Thoracic aorta (tissue), 2 donors: ENCODE results near the gene INSYN1. TPM values are rescaled to one million over a fixed set of nuclear protein-coding genes. Genes with fewer than 3 reads are reported as not detected.

Source experiments
- ATAC-seq: fragments of 150-250 bp; one replicate; pipeline ENCODE4 v1.8.0; 2017; ENCODE audit warnings: low read depth; ENCODE audit not compliant: insufficient number of reproducible peaks, low FRiP score
- DNase-seq: peaks from one replicate; pipeline ENCODE4 v3.0.0-alpha.2; 2020; ENCODE audit warnings: low spot score
- H3K27ac ChIP-seq, 2 donors: fragments of 200-600 bp; sonication (generic); 1 replicate in 1 of 2; 2 replicates in 1 of 2; pipeline ENCODE4 v1.5.1; 2016; ENCODE audit warnings: mild to moderate bottlenecking in 2 of 2, moderate library complexity in 2 of 2
- H3K27me3 ChIP-seq: fragments of 200-600 bp; sonication (generic); replicated peaks from 2 replicates; pipeline ENCODE4 v1.6.0; 2016; ENCODE audit warnings: mild to moderate bottlenecking; ENCODE audit not compliant: insufficient read depth
- H3K36me3 ChIP-seq: fragments of 200-600 bp; sonication (generic); one replicate; pipeline ENCODE4 v1.5.1; 2016
- H3K4me1 ChIP-seq, 2 donors: fragments of 200-600 bp; sonication (generic); 1 replicate in 1 of 2; 2 replicates in 1 of 2; pipeline versions ENCODE4 v1.5.1 to v1.6.0; 2016; ENCODE audit warnings: low read depth in 2 of 2, mild to moderate bottlenecking in 1 of 2; ENCODE audit not compliant: control insufficient read depth in 1 of 2
- H3K4me3 ChIP-seq: fragments of 200-600 bp; sonication (generic); 2 replicates; pipeline ENCODE4 v1.5.1; 2016; ENCODE audit warnings: mild to moderate bottlenecking
- H3K9me3 ChIP-seq: fragments of 200-600 bp; sonication (generic); 2 replicates; pipeline ENCODE4 v1.5.1; 2016
- CTCF ChIP-seq: fragments of 200-600 bp; sonication (generic); IDR thresholded peaks from one replicate; pipeline ENCODE4 v1.5.1; 2019; ENCODE audit warnings: antibody characterized with exemption
- total RNA-seq, 2 donors: library from RNA; depleted of rRNA; stranded (reverse); fragments of >200 nt; gene quantifications; one replicate each; pipeline versions ENCODE4 v1.1.0 to v1.2.3, GENCODE V29; 2016

INSYN1 gene
- total RNA-seq, 2 donors from 2014 or later, result 10.6 to 15.2 TPM

GRCh38 chr15:73763931-73764330 lies 10.8 kb upstream of the INSYN1 start:
- Histone ChIP-seq H3K27me3 (no peaks in the 10 kb centered on the region), H3K27ac (no peak overlapping the region), H3K9me3 (no peaks in the 10 kb centered on the region), H3K4me3 (no peak overlapping the region), H3K4me1 (no peaks in the 10 kb centered on the region), H3K36me3 (no peaks in the 10 kb centered on the region)
- DNase-seq (no peak), ATAC-seq (no peak)
- no peak for TF ChIP-seq CTCF

GRCh38 chr15:73760330-73761329 lies 7.5 kb upstream of the INSYN1 start:
- TF ChIP-seq CTCF, result no peak
- Histone ChIP-seq H3K9me3 (no peaks in the 10 kb centered on the region), H3K4me1 (no peaks in the 10 kb centered on the region), H3K27me3 (no peaks in the 10 kb centered on the region), H3K27ac (no peak overlapping the region), H3K36me3 (no peaks in the 10 kb centered on the region), H3K4me3 (no peak overlapping the region)
- DNase-seq (no peak), ATAC-seq (no peak)

- no peaks in the 10 kb centered on the region for H3K27me3 ChIP-seq
- no peak for ATAC-seq
- H3K9me3 ChIP-seq, result no peaks in the 10 kb centered on the region
Observed at GRCh38 chr15:73758461-73758860, 5.3 kb upstream of the INSYN1 start.

GRCh38 chr15:73757571-73757970 lies 4.4 kb upstream of the INSYN1 start:
- Histone ChIP-seq H3K27ac (no peak overlapping the region), H3K4me3 (no peak overlapping the region), H3K27me3 (no peaks in the 10 kb centered on the region), H3K4me1 (peaks cover 0 to 5% of the 10 kb centered on the region in 2 donors), H3K9me3 (no peaks in the 10 kb centered on the region), H3K36me3 (no peaks in the 10 kb centered on the region)
- DNase-seq (no peak), ATAC-seq (no peak)
- TF ChIP-seq CTCF, result no peak

More at GRCh38 chr15:73758461-73758860, 5.3 kb upstream of the INSYN1 start:
- Histone ChIP-seq H3K4me3 (no peak overlapping the region), H3K4me1 (peaks cover 0 to 1% of the 10 kb centered on the region in 2 donors), H3K27ac (no peak overlapping the region), H3K36me3 (no peaks in the 10 kb centered on the region)
- no peak for DNase-seq
- no peak for TF ChIP-seq CTCF

- Histone ChIP-seq H3K4me1 (peaks cover 0 to 7% of the 10 kb centered on the region in 2 donors), H3K4me3 (no peak overlapping the region), H3K27ac (no peak overlapping the region), H3K9me3 (no peaks in the 10 kb centered on the region), H3K36me3 (no peaks in the 10 kb centered on the region), H3K27me3 (no peaks in the 10 kb centered on the region)
- ATAC-seq, result no peak
- no peak for DNase-seq
- TF ChIP-seq CTCF, result no peak
Observed at GRCh38 chr15:73756947-73757513, 3.9 kb upstream of the INSYN1 start.
